ENCODE data around the gene CFAP161.
A peak's percentile ranks its signal among the peaks of the same experiment; 100 is the strongest.

CFAP161 gene

DNA sequence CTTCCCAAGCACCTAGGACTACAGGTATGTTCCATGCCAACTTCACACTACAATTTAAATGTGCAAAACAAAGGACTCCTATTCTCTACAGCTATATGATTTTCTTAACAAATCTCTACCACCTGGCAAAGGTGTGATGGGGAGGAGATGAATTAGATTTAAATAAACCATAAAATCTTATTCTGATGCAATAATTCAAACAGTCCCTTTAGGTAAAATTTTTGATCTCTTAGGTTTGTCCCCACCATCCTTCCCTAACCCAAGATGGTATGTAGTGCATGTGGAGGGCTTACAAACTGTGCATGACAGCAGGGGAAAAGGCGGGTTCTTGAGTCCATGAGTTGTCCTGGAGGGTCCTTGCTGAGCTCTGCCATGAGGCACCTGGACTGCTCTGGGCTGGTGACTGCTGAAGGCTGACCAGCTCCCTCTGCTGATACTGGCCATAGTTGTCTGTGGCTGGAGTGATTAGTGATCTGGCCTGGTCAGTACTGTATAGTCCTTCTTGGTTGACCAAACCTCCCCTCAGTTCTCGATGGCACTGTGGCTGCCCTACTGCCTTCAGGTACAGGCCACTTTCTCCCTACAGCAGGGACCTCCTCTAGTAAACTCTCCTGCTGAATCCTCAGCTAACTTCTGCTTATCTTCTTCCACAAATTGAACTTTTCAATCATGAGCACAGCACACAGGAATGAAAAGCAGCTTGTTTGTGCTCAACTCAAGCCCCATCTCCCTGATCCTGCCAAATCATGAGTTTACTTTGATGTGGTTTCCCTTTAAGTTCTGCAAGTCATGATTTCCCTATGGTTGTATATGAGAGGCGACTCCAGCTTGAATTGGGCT is 30.1 kb downstream of the CFAP161 start:
- Histone ChIP-seq H3K4me1 (ENCODE audit: low read length) (peaks cover 26% of the 10 kb centered on the region), H3K27me3 (replicated peaks; ENCODE audit: insufficient read depth, low read length) (no peaks in the 10 kb centered on the region), H2AFZ (ENCODE audit: low read length) (no peak overlapping the region), H3K9me3 (replicated peaks; ENCODE audit: insufficient read depth, low read length) (no peaks in the 10 kb centered on the region), H3K4me3 (ENCODE audit: low read length) (no peak overlapping the region), H3K9ac (ENCODE audit: low read length) (no peak overlapping the region), H4K20me1 (ENCODE audit: insufficient read depth, low read length) (no peaks in the 10 kb centered on the region), H3F3A (ENCODE audit: insufficient read depth, low read length) (peaks cover 7% of the 10 kb centered on the region; the same call in 1 of the 2 replicates), H3K79me2 (ENCODE audit: low read length) (no peaks in the 10 kb centered on the region), H3K27ac (ENCODE audit: low read length) (no peak overlapping the region), H3K4me2 (ENCODE audit: low read depth, low read length) (no peak overlapping the region), H3K36me3 (replicated peaks; ENCODE audit: insufficient read depth, low read length) (no peaks in the 10 kb centered on the region), H3K9me2 (replicated peaks; ENCODE audit: insufficient read depth, low read length) (no peaks in the 10 kb centered on the region)
- TF ChIP-seq EZH2 (optimal IDR thresholded peaks at IDR 0.05; ENCODE audit: low read depth, low read length), result no peak
- TF ChIP-seq, protein P1, sequence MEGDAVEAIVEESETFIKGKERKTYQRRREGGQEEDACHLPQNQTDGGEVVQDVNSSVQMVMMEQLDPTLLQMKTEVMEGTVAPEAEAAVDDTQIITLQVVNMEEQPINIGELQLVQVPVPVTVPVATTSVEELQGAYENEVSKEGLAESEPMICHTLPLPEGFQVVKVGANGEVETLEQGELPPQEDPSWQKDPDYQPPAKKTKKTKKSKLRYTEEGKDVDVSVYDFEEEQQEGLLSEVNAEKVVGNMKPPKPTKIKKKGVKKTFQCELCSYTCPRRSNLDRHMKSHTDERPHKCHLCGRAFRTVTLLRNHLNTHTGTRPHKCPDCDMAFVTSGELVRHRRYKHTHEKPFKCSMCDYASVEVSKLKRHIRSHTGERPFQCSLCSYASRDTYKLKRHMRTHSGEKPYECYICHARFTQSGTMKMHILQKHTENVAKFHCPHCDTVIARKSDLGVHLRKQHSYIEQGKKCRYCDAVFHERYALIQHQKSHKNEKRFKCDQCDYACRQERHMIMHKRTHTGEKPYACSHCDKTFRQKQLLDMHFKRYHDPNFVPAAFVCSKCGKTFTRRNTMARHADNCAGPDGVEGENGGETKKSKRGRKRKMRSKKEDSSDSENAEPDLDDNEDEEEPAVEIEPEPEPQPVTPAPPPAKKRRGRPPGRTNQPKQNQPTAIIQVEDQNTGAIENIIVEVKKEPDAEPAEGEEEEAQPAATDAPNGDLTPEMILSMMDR (IDR thresholded peaks at IDR 0.05; ENCODE audit: low read length), result peak; percentile 8; the same call in 1 of the 2 replicates
- DNase-seq, result no peak

DNA sequence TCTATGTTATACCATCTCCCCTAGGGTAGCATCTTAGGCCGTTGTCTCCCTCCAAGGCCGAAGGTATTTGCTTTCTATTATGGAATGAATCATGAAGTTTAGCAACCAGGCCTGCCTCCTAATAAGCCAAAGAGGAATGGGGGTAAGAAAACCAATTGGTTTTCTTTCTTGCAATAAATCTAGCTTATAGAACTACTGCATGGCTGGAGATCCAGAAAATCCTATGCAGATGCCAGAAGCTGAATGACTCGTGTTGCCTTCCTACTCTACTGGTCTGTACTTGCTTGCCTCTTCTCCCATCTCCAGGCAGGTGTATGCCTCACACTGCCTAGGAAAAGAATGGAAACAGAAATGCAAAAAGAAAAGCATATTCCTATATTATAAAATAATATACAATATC is 31.5 kb downstream of the CFAP161 start:
- Histone ChIP-seq H3K9me3 (replicated peaks; ENCODE audit: insufficient read depth, low read length) (no peaks in the 10 kb centered on the region), H3K27ac (ENCODE audit: low read length) (no peak overlapping the region), H3K36me3 (replicated peaks; ENCODE audit: insufficient read depth, low read length) (no peaks in the 10 kb centered on the region), H3K9me2 (replicated peaks; ENCODE audit: insufficient read depth, low read length) (no peaks in the 10 kb centered on the region), H3K27me3 (replicated peaks; ENCODE audit: insufficient read depth, low read length) (no peaks in the 10 kb centered on the region), H3K4me1 (ENCODE audit: low read length) (peaks cover 25% of the 10 kb centered on the region), H4K20me1 (ENCODE audit: insufficient read depth, low read length) (no peaks in the 10 kb centered on the region), H3K79me2 (ENCODE audit: low read length) (no peaks in the 10 kb centered on the region), H3K9ac (ENCODE audit: low read length) (no peak overlapping the region), H3K4me2 (ENCODE audit: low read depth, low read length) (no peak overlapping the region), H3K4me3 (ENCODE audit: low read length) (no peak overlapping the region), H2AFZ (ENCODE audit: low read length) (no peak overlapping the region), H3F3A (ENCODE audit: insufficient read depth, low read length) (peaks cover 7% of the 10 kb centered on the region; the same call in 1 of the 2 replicates)
- no peak for DNase-seq
- TF ChIP-seq, protein P1 (IDR thresholded peaks at IDR 0.05; ENCODE audit: low read length), result no peak
- TF ChIP-seq EZH2phosphoT487 (IDR thresholded peaks at IDR 0.05; ENCODE audit: low read length) (no peak), EZH2 (optimal IDR thresholded peaks at IDR 0.05; ENCODE audit: low read depth, low read length) (no peak)

DNA sequence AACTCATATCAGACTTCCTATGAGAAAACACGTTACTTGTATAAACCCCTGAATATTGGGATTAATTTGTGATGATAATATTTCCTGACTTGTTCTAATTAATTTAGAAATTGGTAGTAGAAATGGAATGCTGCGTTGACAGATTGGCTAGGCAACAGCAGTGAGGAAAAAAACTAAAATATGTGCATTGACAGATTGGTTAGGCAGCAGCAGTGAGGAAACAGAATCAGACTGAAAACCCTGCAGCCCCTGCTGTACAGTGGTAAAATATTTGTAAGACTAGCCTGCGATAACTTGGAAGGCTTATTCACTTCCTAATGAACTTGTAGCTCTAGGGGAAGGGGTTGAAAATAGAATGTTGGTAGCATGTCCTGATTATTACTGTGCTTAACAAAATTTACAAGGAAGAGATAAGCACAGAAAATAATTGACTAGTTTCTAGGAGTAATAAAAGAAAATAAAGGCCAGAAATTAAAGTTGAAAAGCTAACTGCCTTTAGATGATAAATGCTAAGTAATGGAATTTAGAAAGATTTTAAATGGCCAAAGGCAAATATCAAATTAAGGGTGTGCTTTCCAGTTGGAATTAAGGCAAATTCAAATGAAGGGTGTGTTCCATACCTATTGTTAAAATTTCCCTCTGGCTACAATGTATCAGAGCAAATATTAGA is 32.7 kb downstream of the CFAP161 start:
- Histone ChIP-seq H4K20me1 (ENCODE audit: insufficient read depth, low read length) (no peaks in the 10 kb centered on the region), H3K9ac (ENCODE audit: low read length) (no peak overlapping the region), H2AFZ (ENCODE audit: low read length) (no peak overlapping the region), H3K36me3 (replicated peaks; ENCODE audit: insufficient read depth, low read length) (no peaks in the 10 kb centered on the region), H3K27me3 (replicated peaks; ENCODE audit: insufficient read depth, low read length) (no peaks in the 10 kb centered on the region), H3K9me2 (replicated peaks; ENCODE audit: insufficient read depth, low read length) (no peaks in the 10 kb centered on the region), H3F3A (ENCODE audit: insufficient read depth, low read length) (no peaks in the 10 kb centered on the region), H3K9me3 (replicated peaks; ENCODE audit: insufficient read depth, low read length) (no peaks in the 10 kb centered on the region), H3K4me3 (ENCODE audit: low read length) (no peak overlapping the region), H3K27ac (ENCODE audit: low read length) (no peak overlapping the region), H3K4me2 (ENCODE audit: low read depth, low read length) (no peak overlapping the region), H3K79me2 (ENCODE audit: low read length) (no peaks in the 10 kb centered on the region), H3K4me1 (ENCODE audit: low read length) (peaks cover 13% of the 10 kb centered on the region)
- TF ChIP-seq EZH2 (optimal IDR thresholded peaks at IDR 0.05; ENCODE audit: low read depth, low read length), result no peak
- TF ChIP-seq, protein P1 (IDR thresholded peaks at IDR 0.05; ENCODE audit: low read length), result no peak
- TF ChIP-seq EZH2phosphoT487 (IDR thresholded peaks at IDR 0.05; ENCODE audit: low read length), result no peak
- DNase-seq, result no peak
